ENCODE data around the gene AK3. TPM values are rescaled to one million over a fixed set of nuclear protein-coding genes. Genes with fewer than 3 reads are reported as not detected.

AK3 gene
- total and polyA plus RNA-seq, 2 of the 8 experiments (the other 6 are each of a cell fraction or from before 2014, with no cell fraction given): 8.9 to 30.0 TPM

- TF ChIP-seq, protein P1, sequence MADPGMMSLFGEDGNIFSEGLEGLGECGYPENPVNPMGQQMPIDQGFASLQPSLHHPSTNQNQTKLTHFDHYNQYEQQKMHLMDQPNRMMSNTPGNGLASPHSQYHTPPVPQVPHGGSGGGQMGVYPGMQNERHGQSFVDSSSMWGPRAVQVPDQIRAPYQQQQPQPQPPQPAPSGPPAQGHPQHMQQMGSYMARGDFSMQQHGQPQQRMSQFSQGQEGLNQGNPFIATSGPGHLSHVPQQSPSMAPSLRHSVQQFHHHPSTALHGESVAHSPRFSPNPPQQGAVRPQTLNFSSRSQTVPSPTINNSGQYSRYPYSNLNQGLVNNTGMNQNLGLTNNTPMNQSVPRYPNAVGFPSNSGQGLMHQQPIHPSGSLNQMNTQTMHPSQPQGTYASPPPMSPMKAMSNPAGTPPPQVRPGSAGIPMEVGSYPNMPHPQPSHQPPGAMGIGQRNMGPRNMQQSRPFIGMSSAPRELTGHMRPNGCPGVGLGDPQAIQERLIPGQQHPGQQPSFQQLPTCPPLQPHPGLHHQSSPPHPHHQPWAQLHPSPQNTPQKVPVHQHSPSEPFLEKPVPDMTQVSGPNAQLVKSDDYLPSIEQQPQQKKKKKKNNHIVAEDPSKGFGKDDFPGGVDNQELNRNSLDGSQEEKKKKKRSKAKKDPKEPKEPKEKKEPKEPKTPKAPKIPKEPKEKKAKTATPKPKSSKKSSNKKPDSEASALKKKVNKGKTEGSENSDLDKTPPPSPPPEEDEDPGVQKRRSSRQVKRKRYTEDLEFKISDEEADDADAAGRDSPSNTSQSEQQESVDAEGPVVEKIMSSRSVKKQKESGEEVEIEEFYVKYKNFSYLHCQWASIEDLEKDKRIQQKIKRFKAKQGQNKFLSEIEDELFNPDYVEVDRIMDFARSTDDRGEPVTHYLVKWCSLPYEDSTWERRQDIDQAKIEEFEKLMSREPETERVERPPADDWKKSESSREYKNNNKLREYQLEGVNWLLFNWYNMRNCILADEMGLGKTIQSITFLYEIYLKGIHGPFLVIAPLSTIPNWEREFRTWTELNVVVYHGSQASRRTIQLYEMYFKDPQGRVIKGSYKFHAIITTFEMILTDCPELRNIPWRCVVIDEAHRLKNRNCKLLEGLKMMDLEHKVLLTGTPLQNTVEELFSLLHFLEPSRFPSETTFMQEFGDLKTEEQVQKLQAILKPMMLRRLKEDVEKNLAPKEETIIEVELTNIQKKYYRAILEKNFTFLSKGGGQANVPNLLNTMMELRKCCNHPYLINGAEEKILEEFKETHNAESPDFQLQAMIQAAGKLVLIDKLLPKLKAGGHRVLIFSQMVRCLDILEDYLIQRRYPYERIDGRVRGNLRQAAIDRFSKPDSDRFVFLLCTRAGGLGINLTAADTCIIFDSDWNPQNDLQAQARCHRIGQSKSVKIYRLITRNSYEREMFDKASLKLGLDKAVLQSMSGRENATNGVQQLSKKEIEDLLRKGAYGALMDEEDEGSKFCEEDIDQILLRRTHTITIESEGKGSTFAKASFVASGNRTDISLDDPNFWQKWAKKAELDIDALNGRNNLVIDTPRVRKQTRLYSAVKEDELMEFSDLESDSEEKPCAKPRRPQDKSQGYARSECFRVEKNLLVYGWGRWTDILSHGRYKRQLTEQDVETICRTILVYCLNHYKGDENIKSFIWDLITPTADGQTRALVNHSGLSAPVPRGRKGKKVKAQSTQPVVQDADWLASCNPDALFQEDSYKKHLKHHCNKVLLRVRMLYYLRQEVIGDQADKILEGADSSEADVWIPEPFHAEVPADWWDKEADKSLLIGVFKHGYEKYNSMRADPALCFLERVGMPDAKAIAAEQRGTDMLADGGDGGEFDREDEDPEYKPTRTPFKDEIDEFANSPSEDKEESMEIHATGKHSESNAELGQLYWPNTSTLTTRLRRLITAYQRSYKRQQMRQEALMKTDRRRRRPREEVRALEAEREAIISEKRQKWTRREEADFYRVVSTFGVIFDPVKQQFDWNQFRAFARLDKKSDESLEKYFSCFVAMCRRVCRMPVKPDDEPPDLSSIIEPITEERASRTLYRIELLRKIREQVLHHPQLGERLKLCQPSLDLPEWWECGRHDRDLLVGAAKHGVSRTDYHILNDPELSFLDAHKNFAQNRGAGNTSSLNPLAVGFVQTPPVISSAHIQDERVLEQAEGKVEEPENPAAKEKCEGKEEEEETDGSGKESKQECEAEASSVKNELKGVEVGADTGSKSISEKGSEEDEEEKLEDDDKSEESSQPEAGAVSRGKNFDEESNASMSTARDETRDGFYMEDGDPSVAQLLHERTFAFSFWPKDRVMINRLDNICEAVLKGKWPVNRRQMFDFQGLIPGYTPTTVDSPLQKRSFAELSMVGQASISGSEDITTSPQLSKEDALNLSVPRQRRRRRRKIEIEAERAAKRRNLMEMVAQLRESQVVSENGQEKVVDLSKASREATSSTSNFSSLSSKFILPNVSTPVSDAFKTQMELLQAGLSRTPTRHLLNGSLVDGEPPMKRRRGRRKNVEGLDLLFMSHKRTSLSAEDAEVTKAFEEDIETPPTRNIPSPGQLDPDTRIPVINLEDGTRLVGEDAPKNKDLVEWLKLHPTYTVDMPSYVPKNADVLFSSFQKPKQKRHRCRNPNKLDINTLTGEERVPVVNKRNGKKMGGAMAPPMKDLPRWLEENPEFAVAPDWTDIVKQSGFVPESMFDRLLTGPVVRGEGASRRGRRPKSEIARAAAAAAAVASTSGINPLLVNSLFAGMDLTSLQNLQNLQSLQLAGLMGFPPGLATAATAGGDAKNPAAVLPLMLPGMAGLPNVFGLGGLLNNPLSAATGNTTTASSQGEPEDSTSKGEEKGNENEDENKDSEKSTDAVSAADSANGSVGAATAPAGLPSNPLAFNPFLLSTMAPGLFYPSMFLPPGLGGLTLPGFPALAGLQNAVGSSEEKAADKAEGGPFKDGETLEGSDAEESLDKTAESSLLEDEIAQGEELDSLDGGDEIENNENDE (IDR thresholded peaks at IDR 0.05; ENCODE audit: insufficient replicate concordance, low read length): no peak
- TF ChIP-seq SUZ12 (IDR thresholded peaks at IDR 0.05; ENCODE audit: low read length) (peak; percentile 38; the same call in 1 of the 2 replicates), BRCA1 (IDR thresholded peaks at IDR 0.05; ENCODE audit: low read depth, low read length) (0 out of 2 replicates have a peak, but pooled peaks have one; percentile 5), BCL11A (IDR thresholded peaks at IDR 0.05; ENCODE audit: low read depth in 2 of 2, low read length in 2 of 2) (no peak), TCF12 (IDR thresholded peaks at IDR 0.05; ENCODE audit: low read depth, low read length) (no peak), SRF (IDR thresholded peaks at IDR 0.05; ENCODE audit: low read depth, low read length) (no peak), FOSL1 (IDR thresholded peaks at IDR 0.05; ENCODE audit: insufficient read depth, low read depth, low read length) (no peak)
- TF ChIP-seq, protein P2, sequence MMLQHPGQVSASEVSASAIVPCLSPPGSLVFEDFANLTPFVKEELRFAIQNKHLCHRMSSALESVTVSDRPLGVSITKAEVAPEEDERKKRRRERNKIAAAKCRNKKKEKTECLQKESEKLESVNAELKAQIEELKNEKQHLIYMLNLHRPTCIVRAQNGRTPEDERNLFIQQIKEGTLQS (IDR thresholded peaks at IDR 0.05; ENCODE audit: insufficient read depth, low read depth, low read length): no peak
Observed at GRCh38 chr9:4662108-4662988, 78.7 kb downstream of the AK3 start, which contains the start of gene PLPP6 (continued).

Measured in H1 (cell line).